ENCODE results near the gene CACNB3.
"Not testable (repeated sequence)": the region's sequence is repeated elsewhere in the genome, so short reads cannot be mapped to it uniquely, and the experiment has no call there.

Gene CACNB3

DNA sequence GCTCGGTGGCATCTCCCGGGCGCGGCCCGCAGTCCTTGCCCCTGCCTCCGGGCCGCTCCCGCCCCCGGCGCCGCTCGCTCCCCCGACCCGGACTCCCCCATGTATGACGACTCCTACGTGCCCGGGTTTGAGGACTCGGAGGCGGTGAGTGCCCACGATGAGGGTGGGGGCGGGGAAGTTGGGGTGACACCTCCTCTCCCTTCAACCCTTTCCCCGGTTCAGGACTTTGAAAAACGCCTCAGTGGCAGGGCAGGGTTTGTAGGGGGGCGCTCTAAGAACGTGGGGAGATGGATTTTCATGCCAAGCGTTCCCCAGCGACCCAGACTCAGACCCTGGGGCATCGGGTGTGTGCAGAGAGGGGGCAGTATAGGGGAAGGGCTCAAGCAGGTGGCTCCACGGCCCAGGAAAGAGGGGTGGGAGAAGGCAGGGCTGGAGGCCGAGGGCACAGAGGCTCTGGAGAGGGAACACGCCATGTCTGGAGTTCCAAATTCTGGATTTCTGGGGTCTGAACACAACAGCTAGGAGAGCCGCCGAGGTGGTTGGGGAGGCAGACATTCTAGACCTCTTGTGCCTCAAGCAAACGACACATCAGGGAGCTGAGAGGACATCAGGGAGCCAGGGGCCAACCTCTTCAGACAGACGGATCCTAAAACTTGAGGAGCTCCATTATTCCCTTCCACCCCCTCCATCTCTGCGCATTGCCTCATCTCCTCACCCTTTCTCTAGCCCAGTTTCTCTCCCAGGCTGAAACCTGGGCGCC lies 715 bp downstream of the CACNB3 start:
- DNase-seq (ENCODE audit: low read depth in 2 of 2): peak in 1 of 2 donors; percentile 14

DNA sequence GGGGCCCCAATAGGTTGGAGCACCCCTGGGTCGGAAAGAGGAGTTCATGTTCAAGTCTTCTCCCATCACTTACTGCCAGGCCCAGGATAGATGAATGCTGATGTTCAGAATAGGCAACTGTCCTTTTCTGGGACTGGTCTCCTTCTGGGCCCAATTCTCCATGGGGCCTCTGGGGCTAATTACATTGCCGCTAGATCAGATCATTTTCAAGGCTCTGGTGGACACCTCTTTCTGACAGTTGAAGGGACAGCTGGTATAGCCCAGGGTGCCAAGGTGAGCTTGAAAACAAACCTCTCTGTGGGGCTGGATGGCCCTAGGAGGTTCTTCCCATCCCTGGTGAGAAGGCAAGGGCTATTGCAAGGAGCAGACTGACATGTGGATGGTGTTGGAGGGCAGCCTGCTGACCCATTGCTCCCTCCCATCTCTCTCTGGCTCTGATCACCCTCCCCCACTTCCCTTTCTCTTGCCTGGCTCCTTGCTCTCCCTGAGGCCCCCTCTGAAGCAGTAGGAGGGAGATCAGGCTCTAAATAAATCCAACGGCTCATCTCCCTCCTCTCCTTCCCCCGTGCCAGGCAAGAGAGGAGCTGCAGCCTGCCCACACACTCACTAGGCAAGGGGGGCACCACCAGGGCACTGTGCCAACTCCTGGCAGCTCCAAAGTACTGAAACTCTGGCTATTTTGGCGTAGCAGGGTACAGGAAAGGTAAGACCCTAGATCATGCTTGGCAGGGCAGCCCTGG lies 1.9 kb downstream of the CACNB3 start:
- no peak for DNase-seq (ENCODE audit: low read depth in 2 of 2)

DNA sequence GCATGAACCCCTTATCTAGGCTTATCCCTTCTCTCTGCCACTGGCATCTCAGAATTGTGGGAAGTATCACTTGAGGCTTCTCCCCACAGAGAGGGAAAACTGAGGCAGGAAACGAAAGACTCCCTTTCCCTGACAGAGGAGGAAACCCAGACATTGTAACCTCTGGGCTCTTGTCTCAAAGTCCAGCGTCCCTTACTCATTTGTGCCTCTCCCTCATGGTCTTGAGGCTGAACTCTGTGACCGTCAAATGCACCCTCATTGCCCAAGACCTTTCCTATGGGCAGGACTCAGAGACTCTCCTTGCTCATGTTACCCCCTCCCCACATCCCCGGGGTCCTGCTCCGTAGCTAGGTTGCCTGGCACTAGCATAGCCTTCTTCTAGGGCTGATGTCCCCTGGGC lies 3.8 kb downstream of the CACNB3 start:
- DNase-seq (ENCODE audit: low read depth in 2 of 2): no peak

DNA sequence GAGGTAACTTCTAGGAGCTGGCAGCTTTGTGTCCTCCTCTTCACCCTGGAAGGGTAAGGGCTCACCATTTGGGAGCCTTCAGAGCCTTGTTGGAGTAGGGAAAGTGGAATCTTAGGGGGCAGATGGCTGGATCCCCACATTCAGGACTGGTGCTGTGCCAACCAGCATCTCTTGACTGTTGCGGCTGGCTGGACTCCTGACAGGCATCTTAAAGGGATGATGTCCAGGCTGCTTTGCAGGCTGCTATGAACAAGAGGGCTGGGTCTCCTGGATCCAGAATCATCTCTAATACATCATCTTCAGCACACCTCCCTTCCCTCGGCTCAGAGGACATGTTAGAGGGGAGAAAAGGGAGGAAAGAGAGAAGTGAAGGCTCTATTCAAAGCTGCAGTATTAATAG lies 4.4 kb downstream of the CACNB3 start:
- DNase-seq (ENCODE audit: low read depth in 2 of 2): no peak

DNA sequence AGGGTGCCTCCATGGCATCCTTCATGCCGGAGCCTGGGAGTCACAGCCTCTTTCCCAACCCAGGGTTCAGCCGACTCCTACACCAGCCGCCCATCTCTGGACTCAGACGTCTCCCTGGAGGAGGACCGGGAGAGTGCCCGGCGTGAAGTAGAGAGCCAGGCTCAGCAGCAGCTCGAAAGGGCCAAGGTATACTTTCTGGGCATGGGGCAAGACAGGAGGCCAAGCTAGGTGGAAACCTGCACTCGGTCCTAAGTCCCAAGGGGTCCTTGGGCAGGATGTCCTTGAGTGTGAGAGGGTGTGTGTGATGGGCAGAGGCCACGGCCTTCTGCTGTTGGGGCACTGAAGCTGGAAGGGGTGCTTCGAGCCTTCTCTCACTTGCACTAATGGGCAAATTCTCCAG lies 5.0 kb downstream of the CACNB3 start:
- DNase-seq (ENCODE audit: low read depth in 2 of 2): no peak

DNA sequence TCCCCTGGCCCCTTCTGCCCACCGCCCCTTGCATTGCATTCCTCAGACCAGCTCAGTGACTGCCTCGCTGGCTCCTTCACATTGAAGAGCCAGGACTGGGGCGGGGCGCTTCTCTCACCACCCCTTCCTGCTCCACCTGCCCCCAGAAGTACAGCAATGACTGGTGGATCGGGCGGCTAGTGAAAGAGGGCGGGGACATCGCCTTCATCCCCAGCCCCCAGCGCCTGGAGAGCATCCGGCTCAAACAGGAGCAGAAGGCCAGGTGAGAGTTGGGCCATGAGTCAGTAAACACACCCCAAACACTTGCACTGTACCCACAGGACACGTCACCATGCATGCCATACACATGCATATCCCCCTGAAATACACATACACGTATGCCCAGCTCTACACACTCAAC lies 5.8 kb downstream of the CACNB3 start:
- peak in 1 of 2 donors; percentile 4 for DNase-seq (ENCODE audit: low read depth in 2 of 2)

DNA sequence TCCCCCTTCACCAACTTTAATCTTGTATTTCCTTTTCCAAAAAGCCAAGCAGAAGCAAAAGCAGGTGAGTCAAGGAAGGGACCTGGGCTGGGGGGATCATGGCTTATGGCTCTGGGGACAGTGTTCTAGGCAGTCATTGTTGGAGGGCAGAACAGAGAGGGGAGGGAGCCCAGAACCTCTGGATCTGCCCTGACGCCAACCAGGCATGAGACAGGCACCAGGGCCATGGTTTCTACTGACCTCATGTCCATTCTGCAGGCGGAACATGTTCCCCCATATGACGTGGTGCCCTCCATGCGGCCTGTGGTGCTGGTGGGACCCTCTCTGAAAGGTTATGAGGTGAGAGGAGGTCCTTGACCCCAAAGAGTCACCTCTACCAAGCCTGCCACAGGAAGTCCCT lies 6.6 kb downstream of the CACNB3 start:
- no peak for DNase-seq (ENCODE audit: low read depth in 2 of 2)

DNA sequence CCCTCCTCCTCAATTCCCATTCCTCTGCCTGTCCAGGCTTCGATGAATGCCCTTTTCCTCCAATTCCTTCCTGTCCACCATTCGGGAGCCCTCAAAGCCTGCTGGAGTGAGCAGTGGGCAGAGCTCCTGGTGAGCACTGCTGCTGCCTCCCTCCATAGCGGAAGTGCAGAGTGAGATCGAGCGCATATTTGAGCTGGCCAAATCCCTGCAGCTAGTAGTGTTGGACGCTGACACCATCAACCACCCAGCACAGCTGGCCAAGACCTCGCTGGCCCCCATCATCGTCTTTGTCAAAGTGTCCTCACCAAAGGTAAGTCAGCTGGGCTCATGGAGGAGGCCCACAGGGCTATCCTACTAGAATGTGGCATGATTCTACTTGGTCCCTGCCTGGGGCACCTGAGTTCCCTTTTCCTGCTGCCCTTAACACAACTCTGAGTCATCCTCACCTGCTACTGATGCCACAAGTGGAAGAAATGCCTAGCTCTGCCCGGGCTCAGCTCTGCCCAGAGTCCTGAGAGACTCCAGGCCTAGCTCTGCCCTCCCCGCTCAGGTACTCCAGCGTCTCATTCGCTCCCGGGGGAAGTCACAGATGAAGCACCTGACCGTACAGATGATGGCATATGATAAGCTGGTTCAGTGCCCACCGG lies 8.0 kb downstream of the CACNB3 start:
- DNase-seq (ENCODE audit: low read depth in 2 of 2): no peak

DNA sequence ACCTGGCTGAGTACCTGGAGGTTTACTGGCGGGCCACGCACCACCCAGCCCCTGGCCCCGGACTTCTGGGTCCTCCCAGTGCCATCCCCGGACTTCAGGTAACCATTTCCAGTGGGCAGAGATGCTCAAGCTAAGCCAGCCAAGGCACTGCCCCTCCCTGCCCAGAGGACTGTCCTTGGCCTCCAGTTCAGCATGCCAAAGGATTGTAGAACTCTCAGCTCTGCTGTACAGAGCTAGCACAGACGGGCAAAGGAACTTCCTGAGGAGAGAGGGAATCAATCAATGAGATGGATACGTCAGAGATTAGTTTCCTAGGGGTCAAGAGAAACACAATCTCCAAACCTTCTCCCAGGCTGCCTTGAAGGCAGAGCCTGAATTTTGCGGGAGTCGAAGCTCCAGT lies 8.7 kb downstream of the CACNB3 start:
- DNase-seq (ENCODE audit: low read depth in 2 of 2): no peak

DNA sequence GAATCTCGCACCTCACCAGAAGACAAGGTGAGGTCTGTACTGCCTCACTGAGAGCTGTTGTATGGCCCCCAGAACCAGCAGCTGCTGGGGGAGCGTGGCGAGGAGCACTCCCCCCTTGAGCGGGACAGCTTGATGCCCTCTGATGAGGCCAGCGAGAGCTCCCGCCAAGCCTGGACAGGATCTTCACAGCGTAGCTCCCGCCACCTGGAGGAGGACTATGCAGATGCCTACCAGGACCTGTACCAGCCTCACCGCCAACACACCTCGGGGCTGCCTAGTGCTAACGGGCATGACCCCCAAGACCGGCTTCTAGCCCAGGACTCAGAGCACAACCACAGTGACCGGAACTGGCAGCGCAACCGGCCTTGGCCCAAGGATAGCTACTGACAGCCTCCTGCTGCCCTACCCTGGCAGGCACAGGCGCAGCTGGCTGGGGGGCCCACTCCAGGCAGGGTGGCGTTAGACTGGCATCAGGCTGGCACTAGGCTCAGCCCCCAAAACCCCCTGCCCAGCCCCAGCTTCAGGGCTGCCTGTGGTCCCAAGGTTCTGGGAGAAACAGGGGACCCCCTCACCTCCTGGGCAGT lies 9.3 kb downstream of the CACNB3 start:
- no peak for DNase-seq (ENCODE audit: low read depth in 2 of 2)

DNA sequence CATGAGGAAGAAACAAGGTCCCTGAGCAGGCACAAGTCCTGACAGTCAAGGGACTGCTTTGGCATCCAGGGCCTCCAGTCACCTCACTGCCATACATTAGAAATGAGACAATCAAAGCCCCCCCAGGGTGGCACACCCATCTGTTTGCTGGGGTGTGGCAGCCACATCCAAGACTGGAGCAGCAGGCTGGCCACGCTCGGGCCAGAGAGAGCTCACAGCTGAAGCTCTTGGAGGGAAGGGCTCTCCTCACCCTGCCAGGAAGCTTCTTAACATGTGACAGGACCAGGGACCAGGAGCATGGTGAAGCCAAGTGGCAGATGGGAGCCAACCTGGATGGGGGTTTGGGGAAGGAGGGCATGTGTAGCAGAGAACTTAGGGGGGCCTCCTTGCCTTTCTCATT lies 10.0 kb downstream of the CACNB3 start:
- DNase-seq (ENCODE audit: low read depth in 2 of 2): no peak

DNA sequence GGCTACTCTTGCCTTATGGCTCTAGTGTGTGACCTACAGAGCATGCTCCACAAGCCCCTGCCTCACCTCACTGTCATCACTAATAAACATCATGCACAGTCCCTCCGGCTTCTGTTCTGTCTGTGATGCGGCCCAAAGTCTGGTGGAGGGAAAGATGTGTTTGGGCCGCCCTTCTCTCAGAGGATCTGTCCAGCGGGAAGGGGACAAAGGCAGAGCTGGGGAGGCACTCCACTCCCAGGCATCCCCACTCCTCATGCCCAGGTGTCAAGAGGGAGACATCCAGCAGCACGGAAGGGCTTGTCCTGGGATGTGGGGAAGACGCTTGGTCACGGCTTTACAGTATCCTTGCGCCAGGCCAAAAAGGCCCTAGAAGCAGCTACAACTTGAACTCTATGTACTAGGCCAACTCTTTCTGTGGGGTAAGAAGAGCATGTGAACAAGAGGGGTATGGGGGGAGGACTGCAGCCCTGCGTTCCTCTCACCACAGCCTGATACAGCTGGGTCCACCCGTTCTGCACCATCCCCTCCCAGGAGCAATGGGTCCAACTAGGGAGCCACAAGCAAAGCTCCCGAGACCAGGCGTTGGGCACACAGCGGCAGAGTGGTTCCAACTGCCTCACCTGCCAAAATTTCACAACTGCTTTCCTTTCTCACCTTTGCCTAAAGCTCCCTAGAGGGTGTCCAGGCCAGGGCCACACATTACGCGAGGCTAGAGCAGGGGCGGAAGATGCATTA lies 10.7 kb downstream of the CACNB3 start:
- DNase-seq (ENCODE audit: low read depth in 2 of 2): no peak

DNA sequence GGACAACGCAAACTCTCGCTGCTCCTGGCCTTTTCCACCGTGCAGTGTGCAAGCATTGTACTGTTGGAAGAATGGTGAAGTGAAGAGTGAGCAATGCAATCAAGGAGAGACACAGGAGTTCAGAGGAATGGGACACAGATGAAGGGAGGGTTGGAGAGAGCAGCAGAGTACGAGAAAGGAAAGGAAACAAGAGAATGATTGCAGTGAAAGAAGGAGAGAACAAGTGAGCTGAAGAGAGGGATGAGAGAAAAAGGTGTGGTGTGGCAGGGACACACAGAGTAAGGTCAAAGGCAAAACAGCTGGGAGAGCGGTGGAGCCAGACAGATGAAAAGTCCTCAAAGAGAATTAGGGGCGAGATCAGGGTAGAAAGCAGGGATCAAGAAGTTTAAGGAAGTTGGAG lies 13.0 kb downstream of the CACNB3 start:
- no peak for DNase-seq (ENCODE audit: low read depth in 2 of 2)

DNA sequence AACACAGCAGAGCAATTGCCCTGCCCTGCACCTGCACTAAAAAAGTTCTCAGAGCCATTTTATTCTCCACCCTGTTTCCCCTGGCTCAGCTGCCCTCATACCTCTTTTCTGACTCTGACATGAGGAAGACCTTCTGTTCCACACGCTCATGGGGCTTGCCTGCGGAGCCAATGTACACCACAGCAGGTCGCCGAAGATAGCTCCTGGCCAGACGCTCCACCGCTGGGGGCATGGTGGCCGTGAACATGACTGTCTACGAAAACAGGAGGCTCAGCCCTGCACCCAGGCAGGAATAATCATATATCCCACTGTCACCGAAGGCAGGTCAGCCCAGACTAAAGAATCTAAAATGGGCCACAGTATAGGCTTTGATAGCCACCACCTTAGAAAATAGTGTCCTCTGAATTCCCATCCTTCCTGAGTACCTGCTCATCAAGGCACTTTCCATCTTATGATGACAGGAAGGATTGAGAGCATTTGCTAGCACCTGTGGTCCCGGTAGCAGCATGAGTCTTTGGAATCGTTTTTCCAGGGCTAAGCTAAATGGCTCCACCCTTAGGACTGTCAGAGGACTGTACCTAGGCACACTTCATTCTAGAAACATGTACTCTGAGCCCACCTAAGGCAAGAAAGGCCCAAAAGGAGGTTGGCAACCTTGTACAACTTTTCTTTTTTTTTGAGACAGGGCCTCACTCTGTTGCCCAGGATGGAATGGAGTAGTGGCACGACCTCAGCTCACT lies 14.2 kb downstream of the CACNB3 start:
- no peak for DNase-seq (ENCODE audit: low read depth in 2 of 2)

DNA sequence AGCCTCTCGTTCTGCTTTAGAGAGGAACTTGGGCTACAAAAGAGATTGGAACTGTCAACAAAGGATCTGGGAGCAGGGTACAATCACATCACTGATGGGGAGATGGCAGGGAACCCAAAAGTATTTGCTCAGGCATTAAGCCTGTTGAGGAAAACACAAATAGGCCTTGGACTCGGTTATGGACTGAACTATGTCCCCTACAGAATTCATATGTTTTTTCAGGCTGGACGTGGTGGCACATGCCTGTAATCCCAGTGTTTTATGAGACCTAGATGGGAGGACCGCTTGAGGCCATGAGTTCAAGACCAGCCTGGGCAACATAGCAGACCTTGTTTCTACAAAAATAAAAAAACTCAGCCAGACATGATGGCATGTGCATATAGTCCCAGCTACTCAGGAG lies 19.8 kb downstream of the CACNB3 start:
- no peak for DNase-seq (ENCODE audit: low read depth in 2 of 2)

DNA sequence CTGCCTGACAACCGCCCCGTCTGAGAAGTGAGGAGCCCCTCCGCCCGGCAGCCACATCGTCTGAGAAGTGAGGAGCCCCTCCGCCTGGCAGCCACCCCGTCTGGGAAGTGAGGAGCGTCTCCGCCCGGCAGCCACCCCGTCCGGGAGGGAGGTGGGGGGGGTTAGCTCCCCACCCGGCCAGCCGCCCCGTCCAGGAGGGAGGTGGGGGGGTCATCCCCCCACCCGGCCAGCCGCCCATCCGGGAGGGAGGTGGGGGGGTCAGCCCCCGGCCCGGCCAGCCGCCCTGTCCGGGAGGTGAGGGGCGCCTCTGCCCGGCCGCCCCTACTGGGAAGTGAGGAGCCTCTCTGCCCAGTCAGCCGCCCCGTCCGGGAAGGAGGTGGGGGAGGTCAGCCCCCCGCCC lies 23.7 kb downstream of the CACNB3 start:
- not testable (repeated sequence) for DNase-seq (ENCODE audit: low read depth in 2 of 2)

DNA sequence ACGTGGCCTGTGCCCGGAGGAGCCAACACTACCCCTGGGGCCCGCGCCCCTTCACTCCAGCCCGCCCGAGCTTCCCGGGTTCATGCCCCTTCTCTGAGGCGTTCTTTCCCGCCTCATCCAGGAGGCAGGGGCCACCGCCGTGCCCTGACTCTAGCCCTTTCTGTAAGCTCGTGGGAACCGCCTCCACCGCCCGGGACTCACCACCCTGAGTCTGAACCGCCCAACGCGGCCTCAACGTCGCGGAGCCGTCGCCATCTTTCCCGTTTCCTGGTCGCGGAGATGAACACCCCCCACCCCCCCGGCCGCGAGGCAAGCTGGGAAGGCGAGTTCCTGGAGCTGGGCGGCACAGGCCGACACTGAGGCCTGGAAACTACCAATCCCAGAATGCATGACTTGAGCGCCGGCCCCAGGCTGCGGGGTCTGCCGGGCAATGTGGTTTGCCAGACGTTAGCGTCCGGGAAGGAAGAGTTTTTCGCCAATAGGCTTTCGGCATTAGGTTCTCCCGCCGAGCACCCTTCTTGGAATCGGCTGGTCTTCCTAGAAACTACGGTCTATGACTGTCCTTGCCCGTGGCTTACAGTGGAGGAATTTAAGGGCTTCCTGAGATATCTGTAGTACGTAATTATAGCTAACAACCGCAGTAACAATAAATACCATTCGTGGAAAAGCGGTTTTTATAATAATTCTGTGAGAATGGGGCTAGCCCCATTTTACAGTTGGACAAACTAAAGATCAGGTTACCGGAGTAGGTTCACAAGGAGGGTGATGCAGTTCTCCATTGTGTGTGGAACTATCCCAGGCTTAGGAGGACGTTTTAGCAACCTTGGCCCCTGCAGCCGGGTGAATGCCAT lies 33.8 kb downstream of the CACNB3 start, which contains the start of gene DDX23:
Gene DDX23, minus strand, starts transcription at position 281 of the 851 bp plus-strand sequence. CDS start 6,381 bp downstream, outside the sequence.
- peak; percentile 86 to 90 for DNase-seq (ENCODE audit: low read depth in 2 of 2)

DNA sequence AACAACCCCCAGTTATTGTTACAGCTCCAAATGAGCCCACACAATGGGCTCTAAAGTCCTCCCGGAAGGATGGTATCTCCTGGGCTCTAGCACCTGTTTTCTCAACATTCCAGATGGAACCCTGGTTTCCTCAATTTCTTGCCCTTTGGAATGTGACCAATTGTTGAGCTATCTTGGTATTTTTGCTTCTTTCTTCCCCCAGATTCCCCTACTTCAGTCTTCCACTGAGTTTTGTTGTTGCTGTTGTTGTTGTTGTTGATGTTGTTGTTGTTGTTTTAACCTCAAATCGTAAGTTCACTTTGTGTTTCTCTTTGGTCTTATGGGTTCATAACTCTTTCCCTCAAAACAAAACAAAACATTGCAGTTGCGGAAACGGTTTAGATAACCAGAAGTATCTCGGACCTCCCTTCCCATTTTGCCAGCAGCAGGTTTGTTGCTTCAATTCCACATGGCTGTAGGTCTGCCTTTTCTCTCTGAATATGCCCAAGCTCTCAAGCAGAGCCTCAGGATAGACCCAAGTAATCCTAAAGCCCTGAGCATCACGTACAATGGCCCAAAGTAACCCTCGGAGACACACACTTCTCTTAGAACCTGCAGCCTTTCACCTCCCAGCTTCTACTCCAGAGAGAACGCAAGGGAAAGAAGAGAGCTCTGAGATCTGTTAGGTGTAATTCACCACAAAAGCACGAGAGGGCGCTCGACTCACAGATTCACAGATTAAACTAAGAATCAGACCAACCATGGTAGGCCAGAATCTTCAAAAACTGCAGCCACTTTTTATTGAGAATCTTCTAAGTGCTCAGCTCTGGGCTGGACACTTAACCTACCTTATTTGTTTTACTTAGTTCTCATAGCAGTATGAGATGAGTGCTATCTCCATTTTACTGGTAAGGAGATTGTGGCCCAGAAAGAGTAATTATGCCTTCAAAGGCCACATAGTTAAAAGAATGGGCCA lies 34.7 kb downstream of the CACNB3 start:
- DNase-seq (ENCODE audit: low read depth in 2 of 2): peak; percentile 71 to 86

DNA sequence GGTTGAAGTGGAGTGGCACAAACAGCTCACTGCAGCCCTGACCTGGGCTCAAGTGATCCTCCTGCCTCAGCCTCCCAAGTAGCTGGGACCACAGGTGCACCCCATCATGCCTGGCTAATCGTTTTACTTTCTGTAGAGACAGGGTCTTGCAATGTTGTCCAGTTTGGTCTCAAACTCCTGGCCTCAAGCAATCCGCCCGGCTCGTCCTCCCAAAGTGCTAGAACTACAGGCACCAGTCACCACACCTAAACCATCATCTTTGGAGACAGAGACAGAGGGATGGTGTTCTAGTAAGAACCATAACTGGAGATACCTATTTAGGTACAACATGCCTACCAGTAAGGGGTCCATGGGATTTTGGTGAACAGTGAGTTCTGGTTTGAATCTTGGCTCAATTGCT lies 36.2 kb downstream of the CACNB3 start:
- DNase-seq (ENCODE audit: low read depth in 2 of 2): no peak
